SK-N-SH treated with all-trans-retinoic acid at 6 μM for 48 hours (cell line): Measurements from ENCODE around the gene TSNAXIP1.

Experiments
- ATAC-seq: fragments of 200-7000 bp; cut with Tn5 transposase; 3 replicates; pipeline ENCODE4 v1.9.1; 2020; ENCODE audit warnings: mild to moderate bottlenecking, moderate library complexity
- ARNTL ChIP-seq: fragments of 450-650 bp; formaldehyde crosslinking; IDR thresholded peaks from 2 replicates; pipeline ENCODE4 v1.5.0; 2020; ENCODE audit warnings: low read depth, mild to moderate bottlenecking, moderate library complexity, borderline replicate concordance
- BACH2 ChIP-seq: fragments of 250-450 bp; sonication (Bioruptor Pico); IDR thresholded peaks from 2 replicates; pipeline ENCODE4 v1.9.0; 2021; ENCODE audit warnings: mild to moderate bottlenecking, borderline replicate concordance
- CREB5 ChIP-seq: fragments of 250-450 bp; sonication (Bioruptor Pico); IDR thresholded peaks from 2 replicates; pipeline ENCODE4 v1.5.1; 2020; ENCODE audit warnings: low read depth, mild to moderate bottlenecking, moderate library complexity
- CSDC2 ChIP-seq: fragments of 250-450 bp; sonication (Bioruptor Pico); IDR thresholded peaks from 2 replicates; pipeline ENCODE4 v1.5.0; 2020; ENCODE audit warnings: mild to moderate bottlenecking, moderate library complexity
- CSRNP3 ChIP-seq: fragments of 250-450 bp; sonication (Bioruptor Pico); IDR thresholded peaks from 2 replicates; pipeline ENCODE4 v1.5.1; 2021; ENCODE audit warnings: mild to moderate bottlenecking, moderate library complexity
- ESRRG ChIP-seq: fragments of 250-450 bp; sonication (Bioruptor Pico); IDR thresholded peaks from 2 replicates; pipeline ENCODE4 v1.6.1; 2021; ENCODE audit warnings: mild to moderate bottlenecking
- GLIS3 ChIP-seq: fragments of 250-450 bp; sonication (Bioruptor Pico); IDR thresholded peaks from 2 replicates; pipeline ENCODE4 v1.5.0; 2020; ENCODE audit warnings: mild to moderate bottlenecking, moderate library complexity
- ISL1 ChIP-seq: fragments of 250-450 bp; sonication (Bioruptor Pico); IDR thresholded peaks from 2 replicates; pipeline ENCODE4 v2.1.2; 2022; ENCODE audit warnings: mild to moderate bottlenecking, moderate library complexity
- PATZ1 ChIP-seq: fragments of 250-450 bp; sonication (Bioruptor Pico); IDR thresholded peaks from 2 replicates; pipeline ENCODE4 v1.8.0; 2020; ENCODE audit warnings: mild to moderate bottlenecking, moderate library complexity, borderline replicate concordance
- POU6F1 ChIP-seq: fragments of 250-450 bp; sonication (Bioruptor Pico); IDR thresholded peaks from 2 replicates; pipeline ENCODE4 v1.8.0; 2021; ENCODE audit warnings: low read depth, mild to moderate bottlenecking, moderate library complexity, borderline replicate concordance
- PPARA ChIP-seq: fragments of 250-450 bp; sonication (Bioruptor Pico); IDR thresholded peaks from 2 replicates; pipeline ENCODE4 v1.5.0; 2020; ENCODE audit warnings: mild to moderate bottlenecking, borderline replicate concordance
- RARB ChIP-seq: fragments of 250-450 bp; sonication (Bioruptor Pico); IDR thresholded peaks from 2 replicates; pipeline ENCODE4 v1.8.0; 2021; ENCODE audit warnings: mild to moderate bottlenecking, moderate library complexity
- SNAI2 ChIP-seq: fragments of 250-450 bp; sonication (Bioruptor Pico); IDR thresholded peaks from 2 replicates; pipeline ENCODE4 v1.5.0; 2020; ENCODE audit warnings: mild to moderate bottlenecking, moderate library complexity
- TCF4 ChIP-seq: fragments of 250-450 bp; sonication (Bioruptor Pico); IDR thresholded peaks from 2 replicates; pipeline ENCODE4 v1.8.0; 2021; ENCODE audit warnings: mild to moderate bottlenecking, moderate library complexity, borderline replicate concordance
- TSHZ2 ChIP-seq: fragments of 250-450 bp; sonication (Bioruptor Pico); IDR thresholded peaks from 2 replicates; pipeline ENCODE4 v1.5.0; 2020; ENCODE audit warnings: mild to moderate bottlenecking, moderate library complexity
- ZFP30 ChIP-seq: fragments of 450-650 bp; formaldehyde crosslinking; IDR thresholded peaks from 2 replicates; pipeline ENCODE4 v1.5.0; 2022; ENCODE audit warnings: mild to moderate bottlenecking, moderate library complexity
- ZNF565 ChIP-seq: fragments of 450-650 bp; formaldehyde crosslinking; conservative IDR thresholded peaks from 2 replicates; pipeline ENCODE4 v1.5.0; 2020; ENCODE audit warnings: low read depth, mild to moderate bottlenecking, moderate library complexity
- ZNF70 ChIP-seq: fragments of 450-650 bp; formaldehyde crosslinking; IDR thresholded peaks from 2 replicates; pipeline ENCODE4 v1.5.0; 2020; ENCODE audit warnings: mild to moderate bottlenecking, moderate library complexity
- ZNF8 ChIP-seq: fragments of 450-650 bp; formaldehyde crosslinking; IDR thresholded peaks from 2 replicates; pipeline ENCODE4 v1.5.0; 2020; ENCODE audit warnings: mild to moderate bottlenecking, moderate library complexity

The TSNAXIP1 gene

GRCh38 chr16:67773099-67773498 lies 33.6 kb upstream of the TSNAXIP1 start (continued):
- TF ChIP-seq TSHZ2 (CRISPR knock-in tag) (no peak), SNAI2 (CRISPR knock-in tag) (no peak), ISL1 (no peak), ESRRG (CRISPR knock-in tag) (no peak), PPARA (no peak), TCF4 (CRISPR knock-in tag) (no peak), ZFP30 (CRISPR knock-in tag) (no peak), RARB (no peak)

GRCh38 chr16:67773569-67774456 lies 32.9 kb upstream of the TSNAXIP1 start:
- TF ChIP-seq GLIS3 (CRISPR knock-in tag) (no peak), RARB (no peak), ARNTL (CRISPR knock-in tag) (no peak), ZNF70 (CRISPR knock-in tag) (no peak), TCF4 (CRISPR knock-in tag) (no peak), ZNF8 (CRISPR knock-in tag) (no peak), CSDC2 (no peak), ISL1 (no peak), ZNF565 (CRISPR knock-in tag) (no peak), CREB5 (CRISPR knock-in tag) (no peak), TSHZ2 (CRISPR knock-in tag) (no peak), POU6F1 (CRISPR knock-in tag) (no peak), BACH2 (CRISPR knock-in tag) (no peak), PATZ1 (no peak), CSRNP3 (no peak)
- no peak for ATAC-seq
